HG02870 (cell line): ENCODE data around the gene DYRK2.

ENCODE experiments used
- ATAC-seq: cut with Tn5 transposase; IDR thresholded peaks from one replicate; pipeline ENCODE4 v1.9.1; 2021; ENCODE audit warnings: mild to moderate bottlenecking, moderate library complexity; ENCODE audit not compliant: unreplicated experiment

The DYRK2 gene

GRCh38 chr12:67698672-67699581, 50.4 kb downstream of the DYRK2 start:
- peak; percentile 95 for ATAC-seq

- ATAC-seq = no peak
These were observed 52.6 kb downstream of the DYRK2 start for GRCh38 chr12:67701121-67701520.

GRCh38 chr12:67702136-67702535, 53.6 kb downstream of the DYRK2 start:
- no peak for ATAC-seq

GRCh38 chr12:67704071-67704470, 55.5 kb downstream of the DYRK2 start:
- no peak for ATAC-seq

GRCh38 chr12:67705394-67706370, 57.1 kb downstream of the DYRK2 start:
- no peak for ATAC-seq

GRCh38 chr12:67709367-67709954, 60.9 kb downstream of the DYRK2 start:
- no peak for ATAC-seq

- ATAC-seq = peak; percentile 99
These were observed 62.0 kb downstream of the DYRK2 start for GRCh38 chr12:67710582-67710981.

- no peak for ATAC-seq
These were observed 63.5 kb downstream of the DYRK2 start for GRCh38 chr12:67712011-67712410.

GRCh38 chr12:67714648-67715047, 66.1 kb downstream of the DYRK2 start:
- no peak for ATAC-seq
